H1 (cell line): Measurements from ENCODE around the gene PPP1R9A. TPM values are rescaled to one million over a fixed set of nuclear protein-coding genes. Genes with fewer than 3 reads are reported as not detected.

Source experiments
- HDAC2 ChIP-seq, 2 experiments: fragments of 300-600 bp in 1 of 2; sonication (generic) in 1 of 2; IDR thresholded peaks; 2 replicates each; pipeline ENCODE4 v1.6.1; 2011 to 2012; ENCODE audit warnings: low read depth in 2 of 2, low read length in 2 of 2, mild to moderate bottlenecking in 2 of 2, moderate library complexity in 2 of 2, borderline replicate concordance in 1 of 2, inconsistent platforms in 1 of 2
- NANOG ChIP-seq: IDR thresholded peaks from 2 replicates; pipeline ENCODE4 v1.6.1; 2011; ENCODE audit warnings: low read length, low read depth, mild to moderate bottlenecking, inconsistent platforms; ENCODE audit not compliant: insufficient read depth, poor library complexity, severe bottlenecking
- polyA plus RNA-seq, 7 experiments: library from polyadenylated mRNA; depleted of rRNA in 3 of 7; stranded (reverse) in 5 of 7; unstranded in 2 of 7; fragments of >200 nt in 5 of 7; fragments of 200-250 nt in 2 of 7; gene quantifications; 1 replicate in 5 of 7; 2 replicates in 1 of 7; 4 replicates in 1 of 7; pipeline versions ENCODE4 v1.2.1 to v1.2.3, GENCODE V29; 2011 to 2013; ENCODE audit warnings: missing spikeins in 2 of 7, mixed read lengths in 2 of 7
- total RNA-seq: library from RNA; stranded (reverse); fragmentation: NEBNext Ultra II Directional; extraction: Animal tissue kit (Norgen Biotek cat#: 25700); gene quantifications from 2 replicates; pipeline ENCODE4 v1.2.1, GENCODE V29; 2021

Gene PPP1R9A
- total and polyA plus RNA-seq, 2 of the 8 experiments (the other 6 are each of a cell fraction or from before 2014, with no cell fraction given): 3.0 to 20.3 TPM

GRCh38 chr7:95253986-95254385 is 346.6 kb downstream of the PPP1R9A start (continued):
- no peak for TF ChIP-seq NANOG
- TF ChIP-seq HDAC2 (IDR thresholded peaks at IDR 0.05; ENCODE audit: borderline replicate concordance in 1 of 2, low read depth in 2 of 2, low read length in 2 of 2): no peak
- TF ChIP-seq, all 59 proteins: peak for 0
